ENCODE data around the gene PGM2. TPM values are rescaled to one million over a fixed set of nuclear protein-coding genes. Genes with fewer than 3 reads are reported as not detected.

PGM2 gene
- total and polyA plus RNA-seq, 4 donors: 4.0 to 11.9 (median 7.9) TPM

DNA sequence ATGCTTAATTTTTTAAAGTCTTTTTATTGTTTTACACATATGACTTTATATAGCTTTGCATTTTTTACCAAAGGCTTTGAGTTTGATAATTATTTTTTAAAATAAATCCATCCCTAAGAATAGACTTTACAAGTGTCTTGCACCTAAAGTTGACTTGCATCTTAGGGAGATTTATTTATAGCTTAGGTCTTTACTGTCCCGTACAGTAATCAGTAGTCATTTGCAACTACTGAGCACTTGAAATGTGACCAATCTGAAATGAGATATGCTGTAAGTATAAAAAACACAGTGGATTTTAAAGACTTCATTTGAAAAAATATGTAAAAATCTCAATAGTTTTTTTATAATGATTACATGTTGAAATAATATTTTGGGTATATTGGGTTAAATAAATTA lies 83.6 kb downstream of the PGM2 start:
- WGBS: 91% methylated on average over 1 of the region's 1 CpG
- Histone ChIP-seq H3K9ac (ENCODE audit: low read depth in 1 of 2, low read length in 2 of 2) (no peak overlapping the region), H3K27me3 (ENCODE audit: control insufficient read depth in 4 of 4, insufficient read depth in 4 of 4, low read length in 3 of 4) (no peaks in the 10 kb centered on the region)

More for the DNA sequence above, 83.6 kb downstream of the PGM2 start:
- TF ChIP-seq, protein P1, sequence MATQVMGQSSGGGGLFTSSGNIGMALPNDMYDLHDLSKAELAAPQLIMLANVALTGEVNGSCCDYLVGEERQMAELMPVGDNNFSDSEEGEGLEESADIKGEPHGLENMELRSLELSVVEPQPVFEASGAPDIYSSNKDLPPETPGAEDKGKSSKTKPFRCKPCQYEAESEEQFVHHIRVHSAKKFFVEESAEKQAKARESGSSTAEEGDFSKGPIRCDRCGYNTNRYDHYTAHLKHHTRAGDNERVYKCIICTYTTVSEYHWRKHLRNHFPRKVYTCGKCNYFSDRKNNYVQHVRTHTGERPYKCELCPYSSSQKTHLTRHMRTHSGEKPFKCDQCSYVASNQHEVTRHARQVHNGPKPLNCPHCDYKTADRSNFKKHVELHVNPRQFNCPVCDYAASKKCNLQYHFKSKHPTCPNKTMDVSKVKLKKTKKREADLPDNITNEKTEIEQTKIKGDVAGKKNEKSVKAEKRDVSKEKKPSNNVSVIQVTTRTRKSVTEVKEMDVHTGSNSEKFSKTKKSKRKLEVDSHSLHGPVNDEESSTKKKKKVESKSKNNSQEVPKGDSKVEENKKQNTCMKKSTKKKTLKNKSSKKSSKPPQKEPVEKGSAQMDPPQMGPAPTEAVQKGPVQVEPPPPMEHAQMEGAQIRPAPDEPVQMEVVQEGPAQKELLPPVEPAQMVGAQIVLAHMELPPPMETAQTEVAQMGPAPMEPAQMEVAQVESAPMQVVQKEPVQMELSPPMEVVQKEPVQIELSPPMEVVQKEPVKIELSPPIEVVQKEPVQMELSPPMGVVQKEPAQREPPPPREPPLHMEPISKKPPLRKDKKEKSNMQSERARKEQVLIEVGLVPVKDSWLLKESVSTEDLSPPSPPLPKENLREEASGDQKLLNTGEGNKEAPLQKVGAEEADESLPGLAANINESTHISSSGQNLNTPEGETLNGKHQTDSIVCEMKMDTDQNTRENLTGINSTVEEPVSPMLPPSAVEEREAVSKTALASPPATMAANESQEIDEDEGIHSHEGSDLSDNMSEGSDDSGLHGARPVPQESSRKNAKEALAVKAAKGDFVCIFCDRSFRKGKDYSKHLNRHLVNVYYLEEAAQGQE (IDR thresholded peaks at IDR 0.05): no peak
- TF ChIP-seq NR2F2 (IDR thresholded peaks at IDR 0.05) (no peak), JUND (IDR thresholded peaks at IDR 0.05) (no peak), HNF4G (IDR thresholded peaks at IDR 0.05) (no peak), YY1 (IDR thresholded peaks at IDR 0.05) (no peak), EGR1 (IDR thresholded peaks at IDR 0.05; ENCODE audit: low read depth in 2 of 2) (no peak), HNF4A (conservative IDR thresholded peaks at IDR 0.05) (no peak), RAD21 (IDR thresholded peaks at IDR 0.05) (no peak)
- TF ChIP-seq, protein P2, sequence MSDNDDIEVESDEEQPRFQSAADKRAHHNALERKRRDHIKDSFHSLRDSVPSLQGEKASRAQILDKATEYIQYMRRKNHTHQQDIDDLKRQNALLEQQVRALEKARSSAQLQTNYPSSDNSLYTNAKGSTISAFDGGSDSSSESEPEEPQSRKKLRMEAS (IDR thresholded peaks at IDR 0.05): no peak
- TF ChIP-seq, protein P3, sequence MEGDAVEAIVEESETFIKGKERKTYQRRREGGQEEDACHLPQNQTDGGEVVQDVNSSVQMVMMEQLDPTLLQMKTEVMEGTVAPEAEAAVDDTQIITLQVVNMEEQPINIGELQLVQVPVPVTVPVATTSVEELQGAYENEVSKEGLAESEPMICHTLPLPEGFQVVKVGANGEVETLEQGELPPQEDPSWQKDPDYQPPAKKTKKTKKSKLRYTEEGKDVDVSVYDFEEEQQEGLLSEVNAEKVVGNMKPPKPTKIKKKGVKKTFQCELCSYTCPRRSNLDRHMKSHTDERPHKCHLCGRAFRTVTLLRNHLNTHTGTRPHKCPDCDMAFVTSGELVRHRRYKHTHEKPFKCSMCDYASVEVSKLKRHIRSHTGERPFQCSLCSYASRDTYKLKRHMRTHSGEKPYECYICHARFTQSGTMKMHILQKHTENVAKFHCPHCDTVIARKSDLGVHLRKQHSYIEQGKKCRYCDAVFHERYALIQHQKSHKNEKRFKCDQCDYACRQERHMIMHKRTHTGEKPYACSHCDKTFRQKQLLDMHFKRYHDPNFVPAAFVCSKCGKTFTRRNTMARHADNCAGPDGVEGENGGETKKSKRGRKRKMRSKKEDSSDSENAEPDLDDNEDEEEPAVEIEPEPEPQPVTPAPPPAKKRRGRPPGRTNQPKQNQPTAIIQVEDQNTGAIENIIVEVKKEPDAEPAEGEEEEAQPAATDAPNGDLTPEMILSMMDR (IDR thresholded peaks at IDR 0.05; ENCODE audit: low read depth, low read length, missing input control): no peak
- Histone ChIP-seq H3K36me3 (ENCODE audit: control insufficient read depth in 4 of 4, insufficient read depth in 3 of 4, low read depth in 1 of 4, low read length in 3 of 4) (peaks cover 0 to 2% (median 0%) of the 10 kb centered on the region in 4 donors), H3K4me1 (ENCODE audit: control insufficient read depth in 4 of 4, insufficient read depth in 4 of 4, low read length in 3 of 4) (peaks cover 4 to 12% (median 8%) of the 10 kb centered on the region in 4 donors), H3K4me3 (ENCODE audit: low read depth in 1 of 3, low read length in 3 of 3) (no peak overlapping the region), H3K9me3 (ENCODE audit: control insufficient read depth in 4 of 4, low read length in 3 of 4) (no peaks in the 10 kb centered on the region), H3K27ac (ENCODE audit: low read depth in 1 of 2, low read length in 2 of 2) (no peak overlapping the region)
- DNase-seq (ENCODE audit: low spot score): no peak

Other genes starting within 250 kb of the PGM2 start
- gene RELL1, start 140.3 kb upstream of the PGM2 start, total RNA-seq: 10 to 100 TPM; 12.9 to 16.8 TPM
- gene RELL1, start 140.3 kb upstream of the PGM2 start, polyA plus RNA-seq: 1 to 10 TPM; 1.5 to 1.8 TPM
- gene TBC1D1, start 64.4 kb downstream of the PGM2 start, total RNA-seq: 10 to 100 TPM; 25.5 to 41.4 TPM
- 10 to 100 TPM; 15.6 to 16.4 TPM for gene TBC1D1, start 64.4 kb downstream of the PGM2 start, polyA plus RNA-seq
- under 1 TPM in 1 of 2 donors, not detected in 1; 0.92 TPM for gene PTTG2, start 133.7 kb downstream of the PGM2 start, total RNA-seq
- under 1 TPM in 1 of 2 donors, not detected in 1; 0.24 TPM for gene PTTG2, start 133.7 kb downstream of the PGM2 start, polyA plus RNA-seq

Measured in liver (tissue), 9 donors.